BLaER1 treated with 17β-estradiol and CSF1 and Interleukin-3, amounts not matched to agents 10 nM and 100 nM (cell line): Measurements from ENCODE around the gene TUBGCP3.

Experiments used
- H3K27ac ChIP-seq, 11 experiments: shearing (Covaris generic); formaldehyde crosslinking; 2 replicates each; pipeline ENCODE4 v1.8.1; 2022
- H3K27me3 ChIP-seq, 11 experiments: shearing (Covaris generic); formaldehyde crosslinking; 2 replicates each; pipeline ENCODE4 v1.8.1; 2022
- H3K36me3 ChIP-seq, 11 experiments: shearing (Covaris generic); formaldehyde crosslinking; 2 replicates each; pipeline ENCODE4 v1.8.1; 2022
- H3K4me1 ChIP-seq, 10 experiments: shearing (Covaris generic); formaldehyde crosslinking; 2 replicates each; pipeline ENCODE4 v1.8.1; 2022
- H3K4me2 ChIP-seq, 11 experiments: shearing (Covaris generic); formaldehyde crosslinking; 2 replicates each; pipeline ENCODE4 v1.8.1; 2022
- H3K4me3 ChIP-seq, 10 experiments: shearing (Covaris generic); formaldehyde crosslinking; 2 replicates each; pipeline ENCODE4 v1.8.1; 2022
- H3K9ac ChIP-seq, 11 experiments: shearing (Covaris generic); formaldehyde crosslinking; 2 replicates each; pipeline ENCODE4 v1.8.1; 2022
- H3K9me3 ChIP-seq, 11 experiments: shearing (Covaris generic); formaldehyde crosslinking; replicated peaks in 1 of 11; 2 replicates each; pipeline ENCODE4 v1.8.1; 2022
- H4K20me1 ChIP-seq, 11 experiments: shearing (Covaris generic); formaldehyde crosslinking; 2 replicates each; pipeline ENCODE4 v1.8.1; 2022
- Cebpa-rat ChIP-seq, 11 experiments: shearing (Covaris generic); IDR thresholded peaks; 2 replicates each; pipeline ENCODE4 v1.8.1; 2022

TUBGCP3 gene

DNA sequence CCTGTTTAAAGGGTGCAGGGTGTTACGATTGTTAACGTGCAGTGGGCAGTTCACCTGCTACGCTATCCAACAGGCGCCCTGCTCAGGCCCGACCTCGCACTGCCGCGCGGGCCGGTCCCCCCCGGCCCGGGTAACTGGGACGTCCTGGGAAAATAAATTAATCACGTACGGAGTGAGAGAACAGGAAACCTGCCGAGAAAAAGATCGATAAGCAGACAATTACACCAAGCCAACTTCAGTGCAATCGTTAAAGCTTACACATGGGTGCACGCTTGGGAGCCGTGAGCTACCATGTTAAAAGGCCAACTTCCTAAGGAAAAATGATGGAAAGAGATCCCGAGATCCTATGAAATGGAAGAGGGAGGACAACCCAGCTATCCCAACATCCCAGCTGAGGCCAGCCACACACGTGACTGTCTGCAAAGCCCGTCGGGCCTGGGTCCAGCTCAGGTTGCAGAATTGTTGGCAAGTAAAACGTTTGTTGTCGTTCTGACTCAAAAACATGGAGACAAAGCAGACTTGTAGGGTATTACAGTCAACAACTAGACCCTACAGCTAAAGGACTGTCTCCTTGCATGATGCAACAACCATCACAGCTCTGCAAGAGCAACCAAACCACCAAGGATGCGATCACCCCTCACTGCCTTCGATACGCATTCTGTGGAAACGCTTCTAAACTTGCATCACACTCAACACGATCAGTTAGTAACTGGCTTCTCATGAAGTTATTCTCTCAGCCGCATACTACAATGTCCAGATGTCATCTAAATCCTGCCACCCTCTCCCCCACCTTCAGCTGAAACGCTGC is 741 bp upstream of the TUBGCP3 start:
- H3K4me1 ChIP-seq, result peaks cover 36 to 44% (median 41%) of the 10 kb centered on the region in 10 experiments
- H3K27ac ChIP-seq, result peak overlapping the region; percentile 85 to 99 (median 98)
- H3K9me3 ChIP-seq, result 0 out of 22 replicates have a peak, but pooled peaks cover 0 to 4% (median 0%) of the 10 kb centered on the region in 11 experiments
- peak overlapping the region; percentile 90 to 99 (median 97) for H3K9ac ChIP-seq
- H3K4me3 ChIP-seq, result peak overlapping the region; percentile 80 to 99 (median 96)
- peak overlapping the region; percentile 77 to 95 (median 89) for H3K4me2 ChIP-seq
- H3K27me3 ChIP-seq, result no peaks in the 10 kb centered on the region
- peaks cover 0 to 30% (median 4%) of the 10 kb centered on the region in 11 experiments; a peak in 6 of 22 replicates for H4K20me1 ChIP-seq
- H3K36me3 ChIP-seq, result peaks cover 0 to 14% (median 5%) of the 10 kb centered on the region in 11 experiments; a peak in 7 of 22 replicates
- TF ChIP-seq Cebpa-rat (IDR thresholded peaks at IDR 0.05), result peak in 3 of 11 experiments; percentile 4 to 75 (median 43); a peak in 3 of 22 replicates

DNA sequence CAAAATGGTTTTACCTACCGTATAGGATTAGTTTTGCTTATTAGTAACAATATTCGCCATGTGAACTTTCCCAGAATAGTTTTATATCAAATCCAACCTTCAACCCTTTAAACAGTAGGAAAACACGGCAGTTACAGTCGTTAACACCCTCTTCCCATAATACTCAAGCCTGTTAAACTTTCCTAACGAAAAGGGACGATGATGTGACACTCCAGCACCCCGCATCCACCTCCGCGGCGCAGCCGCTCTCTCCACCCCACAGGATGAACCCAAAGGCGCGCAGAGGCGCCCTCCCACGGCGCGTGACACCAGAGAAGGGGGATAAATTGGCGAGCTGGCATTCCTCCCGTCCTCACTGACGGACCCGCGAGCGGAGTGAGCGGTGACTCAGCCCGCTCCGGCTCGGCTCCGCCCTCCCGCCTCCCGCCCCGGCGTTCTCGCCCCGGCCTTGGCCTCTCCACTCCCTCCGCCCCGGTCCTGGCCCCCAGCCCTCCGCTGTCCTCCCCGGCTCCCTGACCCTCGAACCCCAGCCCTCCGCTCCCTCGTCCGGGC is 665 bp downstream of the TUBGCP3 start:
- Histone ChIP-seq H3K27ac (peak overlapping the region; percentile 85 to 99 (median 98)), H4K20me1 (peaks cover 0 to 42% (median 4%) of the 10 kb centered on the region in 11 experiments; a peak in 10 of 22 replicates), H3K4me2 (peak overlapping the region; percentile 77 to 95 (median 89)), H3K4me1 (peaks cover 49 to 58% (median 54%) of the 10 kb centered on the region in 10 experiments), H3K9me3 (0 out of 22 replicates have a peak, but pooled peaks cover 0 to 4% (median 0%) of the 10 kb centered on the region in 11 experiments), H3K9ac (peak overlapping the region; percentile 90 to 99 (median 97)), H3K27me3 (no peaks in the 10 kb centered on the region), H3K4me3 (peak overlapping the region; percentile 80 to 99 (median 96)), H3K36me3 (peaks cover 0 to 20% (median 8%) of the 10 kb centered on the region in 11 experiments; a peak in 12 of 22 replicates)
- no peak for TF ChIP-seq Cebpa-rat (IDR thresholded peaks at IDR 0.05)

DNA sequence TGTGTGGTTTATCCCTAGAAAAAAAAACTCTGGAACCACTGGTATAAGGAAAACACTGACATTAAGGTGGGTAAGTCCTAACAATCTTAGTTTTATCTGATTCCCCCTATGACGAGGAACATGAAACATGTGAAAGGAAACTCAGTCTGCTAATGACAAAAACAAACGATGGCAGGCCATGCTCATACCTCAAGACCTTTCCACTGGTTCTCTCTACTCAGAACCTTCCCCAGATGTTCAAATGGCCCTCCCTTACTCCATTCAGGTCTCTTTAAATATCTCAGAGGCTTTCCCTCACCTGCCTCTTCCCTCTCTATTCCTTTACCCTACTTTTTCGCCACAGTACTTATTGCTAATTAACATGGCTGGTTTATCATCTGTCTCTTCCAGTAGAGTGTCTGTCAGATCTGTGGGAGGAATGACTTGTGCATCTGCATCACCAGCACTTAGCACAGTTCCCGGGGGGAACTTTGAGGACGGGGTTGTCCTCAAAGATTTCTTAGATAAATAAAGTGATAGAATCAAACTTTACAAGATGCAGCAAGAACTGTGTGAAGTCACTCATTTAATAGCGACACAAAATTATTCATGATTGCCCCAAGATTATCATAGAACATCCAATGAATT is 1.5 kb downstream of the TUBGCP3 start:
- peaks cover 52 to 65% (median 61%) of the 10 kb centered on the region in 10 experiments for H3K4me1 ChIP-seq
- H3K27ac ChIP-seq, result peak overlapping the region in 8 of 11 experiments; percentile 85 to 99 (median 98); a peak in 12 of 22 replicates
- no peak for TF ChIP-seq Cebpa-rat (IDR thresholded peaks at IDR 0.05)
- no peaks in the 10 kb centered on the region for H3K27me3 ChIP-seq
- H3K4me2 ChIP-seq, result peak overlapping the region; percentile 77 to 95 (median 89)
- peaks cover 0 to 4% (median 0%) of the 10 kb centered on the region in 11 experiments; a peak in 2 of 22 replicates for H3K9me3 ChIP-seq
- peaks cover 0 to 28% (median 15%) of the 10 kb centered on the region in 11 experiments; a peak in 16 of 22 replicates for H3K36me3 ChIP-seq
- peaks cover 0 to 50% (median 4%) of the 10 kb centered on the region in 11 experiments; a peak in 10 of 22 replicates for H4K20me1 ChIP-seq
- H3K9ac ChIP-seq, result peak overlapping the region; percentile 90 to 99 (median 97); a peak in 21 of 22 replicates
- H3K4me3 ChIP-seq, result peak overlapping the region; percentile 80 to 99 (median 96)

DNA sequence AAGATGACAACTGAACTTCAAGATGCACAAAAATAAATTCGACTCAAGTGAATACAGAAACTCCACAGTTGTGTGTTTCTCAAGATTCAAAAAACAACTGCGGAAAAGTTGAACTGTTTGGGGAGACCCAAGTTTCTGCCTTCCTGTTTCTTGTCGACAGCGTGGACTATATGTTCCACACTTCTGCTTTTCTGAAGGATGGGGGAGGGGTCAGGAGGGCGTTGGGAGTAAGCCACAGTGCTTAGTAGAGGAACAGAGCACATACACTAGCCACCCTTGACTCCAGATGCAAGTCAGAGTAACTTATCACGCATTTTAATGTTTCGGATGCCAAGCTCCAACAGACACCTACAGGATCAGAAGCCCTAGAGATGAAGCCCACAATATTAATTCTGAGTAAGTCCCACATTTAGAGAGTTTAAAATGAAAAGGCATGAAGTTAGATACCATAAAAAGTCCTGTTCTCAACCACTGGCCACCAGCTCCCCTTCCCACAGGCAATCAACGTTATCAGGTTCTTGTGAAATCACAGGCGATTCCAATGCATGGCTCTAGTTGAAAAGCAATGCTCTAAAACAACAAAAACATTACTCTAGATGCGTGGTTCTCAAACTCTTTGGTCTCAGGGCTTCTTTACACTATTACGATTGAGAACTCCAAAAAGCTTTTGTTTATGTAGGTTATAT is 4.2 kb downstream of the TUBGCP3 start:
- H3K4me3 ChIP-seq, result peak overlapping the region in 6 of 10 experiments; percentile 2 to 46 (median 40); a peak in 9 of 20 replicates
- peaks cover 0 to 27% (median 20%) of the 10 kb centered on the region in 11 experiments; a peak in 19 of 22 replicates for H3K9me3 ChIP-seq
- no peak for TF ChIP-seq Cebpa-rat (IDR thresholded peaks at IDR 0.05)
- peaks cover 47 to 70% (median 58%) of the 10 kb centered on the region in 10 experiments for H3K4me1 ChIP-seq
- H3K27me3 ChIP-seq, result no peaks in the 10 kb centered on the region
- peaks cover 5 to 50% (median 37%) of the 10 kb centered on the region in 11 experiments; a peak in 20 of 22 replicates for H3K36me3 ChIP-seq
- H3K9ac ChIP-seq, result peak overlapping the region; percentile 34 to 80 (median 67); a peak in 20 of 22 replicates
- H3K27ac ChIP-seq, result peak overlapping the region; percentile 28 to 89 (median 81)
- H4K20me1 ChIP-seq, result peaks cover 0 to 77% (median 20%) of the 10 kb centered on the region in 11 experiments; a peak in 14 of 22 replicates
- H3K4me2 ChIP-seq, result peak overlapping the region; percentile 68 to 93 (median 81)

DNA sequence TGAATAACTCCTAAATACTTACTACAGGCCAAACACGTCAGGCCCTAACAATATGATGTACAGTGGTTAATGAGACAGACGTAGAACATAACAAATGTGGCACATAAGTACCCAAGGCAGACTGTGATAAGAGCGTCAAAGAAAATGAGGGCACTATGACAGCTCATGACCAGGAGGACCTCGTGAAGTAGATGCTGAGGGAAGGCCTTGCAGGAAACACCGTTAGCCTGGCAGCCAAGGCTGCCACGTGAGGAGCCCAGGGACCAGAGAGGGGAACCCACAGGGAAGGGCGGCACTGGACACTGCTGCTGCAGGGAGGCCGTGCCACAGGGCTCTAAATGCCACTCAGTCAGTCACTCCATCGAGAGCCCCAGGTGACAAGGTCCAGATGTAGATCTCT is 5.7 kb downstream of the TUBGCP3 start:
- Histone ChIP-seq H3K36me3 (peaks cover 5 to 61% (median 46%) of the 10 kb centered on the region in 11 experiments; a peak in 20 of 22 replicates), H3K4me3 (0 out of 20 replicates have a peak overlapping the region, but pooled peaks of 1 of the 10 experiments have one; percentile 21), H4K20me1 (peaks cover 0 to 81% (median 21%) of the 10 kb centered on the region in 11 experiments; a peak in 14 of 22 replicates), H3K4me1 (peaks cover 41 to 65% (median 52%) of the 10 kb centered on the region in 10 experiments), H3K27ac (peak overlapping the region in 10 of 11 experiments; percentile 9 to 89 (median 82); a peak in 16 of 22 replicates), H3K9ac (peak overlapping the region in 4 of 11 experiments; percentile 21 to 80 (median 73); a peak in 4 of 22 replicates), H3K9me3 (peaks cover under 1 to 40% (median 33%) of the 10 kb centered on the region in 11 experiments; a peak in 21 of 22 replicates), H3K4me2 (peak overlapping the region; percentile 68 to 93 (median 81)), H3K27me3 (no peaks in the 10 kb centered on the region)
- TF ChIP-seq Cebpa-rat (IDR thresholded peaks at IDR 0.05), result no peak

DNA sequence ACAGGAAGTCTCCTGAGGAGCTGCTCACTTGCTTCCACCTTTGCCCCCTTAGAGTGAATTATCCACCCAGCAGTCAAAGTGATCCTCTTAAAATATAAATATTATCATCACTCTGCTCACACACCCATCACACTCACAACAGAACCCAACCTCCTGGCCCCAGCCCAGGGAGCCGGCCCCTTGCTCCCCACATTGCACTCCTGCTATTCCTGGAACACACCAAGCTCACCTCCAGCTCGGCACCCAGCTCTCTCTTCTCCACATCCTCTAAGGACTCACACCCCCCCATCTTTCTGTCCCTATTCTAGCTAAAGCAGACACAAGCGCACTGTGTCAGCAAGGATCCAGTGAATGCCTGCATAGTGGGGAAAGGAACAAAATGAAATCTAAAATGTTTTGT is 7.0 kb downstream of the TUBGCP3 start:
- H3K9ac ChIP-seq, result no peak overlapping the region
- peaks cover 5 to 61% (median 48%) of the 10 kb centered on the region in 11 experiments; a peak in 20 of 22 replicates for H3K36me3 ChIP-seq
- H3K4me2 ChIP-seq, result 0 out of 22 replicates have a peak overlapping the region, but pooled peaks of 2 of the 11 experiments have one; percentile 9 to 22
- H3K4me1 ChIP-seq, result peaks cover 36 to 60% (median 46%) of the 10 kb centered on the region in 10 experiments
- H3K27ac ChIP-seq, result no peak overlapping the region
- no peak for TF ChIP-seq Cebpa-rat (IDR thresholded peaks at IDR 0.05)
- H3K9me3 ChIP-seq, result peaks cover 5 to 46% (median 38%) of the 10 kb centered on the region in 11 experiments; a peak in 21 of 22 replicates
- no peaks in the 10 kb centered on the region for H3K27me3 ChIP-seq
- H3K4me3 ChIP-seq, result no peak overlapping the region
- H4K20me1 ChIP-seq, result peaks cover 4 to 77% (median 29%) of the 10 kb centered on the region in 11 experiments; a peak in 17 of 22 replicates

DNA sequence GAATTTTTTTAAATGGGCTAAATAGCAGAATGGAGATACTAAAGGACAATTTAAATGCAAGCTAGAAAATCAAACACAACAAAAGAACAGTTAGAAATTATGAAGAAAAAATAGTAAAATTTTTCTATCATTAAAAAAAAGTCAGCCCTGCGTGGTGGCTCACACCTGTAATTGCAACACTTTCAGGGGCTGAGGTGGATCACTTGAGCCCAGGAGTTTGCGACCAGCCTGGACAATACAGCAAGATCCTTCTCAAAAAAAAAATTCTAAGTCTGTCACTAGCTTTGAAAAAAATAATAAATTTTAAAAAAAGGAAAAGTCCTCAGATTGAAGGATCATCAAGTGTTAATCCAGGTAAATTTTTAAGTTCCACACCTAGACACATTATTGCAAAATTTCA is 7.7 kb downstream of the TUBGCP3 start:
- peaks cover 8 to 77% (median 30%) of the 10 kb centered on the region in 11 experiments; a peak in 18 of 22 replicates for H4K20me1 ChIP-seq
- no peak for TF ChIP-seq Cebpa-rat (IDR thresholded peaks at IDR 0.05)
- no peak overlapping the region for H3K9ac ChIP-seq

More for the DNA sequence above, 7.7 kb downstream of the TUBGCP3 start:
- Histone ChIP-seq H3K27me3 (no peaks in the 10 kb centered on the region), H3K4me1 (peaks cover 36 to 60% (median 47%) of the 10 kb centered on the region in 10 experiments), H3K4me3 (no peak overlapping the region), H3K36me3 (peaks cover 5 to 61% (median 46%) of the 10 kb centered on the region in 11 experiments; a peak in 20 of 22 replicates), H3K27ac (no peak overlapping the region), H3K4me2 (no peak overlapping the region), H3K9me3 (peaks cover 5 to 46% (median 38%) of the 10 kb centered on the region in 11 experiments; a peak in 21 of 22 replicates)
